WTC11 (cell line): Measurements from ENCODE around the gene HES2. TPM values are rescaled to one million over a fixed set of nuclear protein-coding genes. Genes with fewer than 3 reads are reported as not detected.
A peak's percentile ranks its signal among the peaks of the same experiment; 100 is the strongest.

Experiments
- ATAC-seq: fragments of 200-7000 bp; cut with Tn5 transposase; 2 replicates; pipeline ENCODE4 v1.10.0; 2021; ENCODE audit warnings: mild to moderate bottlenecking, moderate library complexity
- CTCF ChIA-PET: fragments of 300-600 bp; sonication (Branson Sonifier 250); formaldehyde crosslinking; loops from one replicate; lab custom pipeline; 2021; ENCODE audit warnings: antibody characterized with exemption; lab: Charles Lee
- POLR2A ChIA-PET: fragments of 350-600 bp; sonication (Branson Sonifier 250); formaldehyde crosslinking; loops from one replicate; lab custom pipeline; 2021; ENCODE audit warnings: antibody characterized with exemption; lab: Charles Lee
- DNase-seq: peaks from one replicate; pipeline ENCODE4 v3.0.0; 2021; ENCODE audit warnings: low spot score
- H3K27ac Mint-ChIP-seq: 2 replicates; pipeline ENCODE4 v1.8.0; 2021; ENCODE audit warnings: mixed read lengths
- H3K27me3 Mint-ChIP-seq: 2 replicates; pipeline ENCODE4 v1.8.0; 2021; ENCODE audit warnings: low read depth, mild to moderate bottlenecking, moderate library complexity, mixed read lengths
- H3K36me3 Mint-ChIP-seq: 2 replicates; pipeline ENCODE4 v1.8.0; 2021; ENCODE audit warnings: mixed read lengths
- H3K4me1 Mint-ChIP-seq: 2 replicates; pipeline ENCODE4 v1.8.0; 2022; ENCODE audit warnings: mixed read lengths
- H3K4me3 Mint-ChIP-seq: 2 replicates; pipeline ENCODE4 v1.8.0; 2021; ENCODE audit warnings: mild to moderate bottlenecking, moderate library complexity, mixed read lengths
- H3K9me3 Mint-ChIP-seq: 2 replicates; pipeline ENCODE4 v1.8.0; 2021; ENCODE audit warnings: mixed read lengths
- ATF3 ChIP-seq: sonication (generic); formaldehyde crosslinking; conservative IDR thresholded peaks from 2 replicates; pipeline ENCODE4 v1.8.1; 2022; ENCODE audit warnings: mild to moderate bottlenecking, missing genetic modification reagents
- CBFB ChIP-seq: sonication (generic); formaldehyde crosslinking; IDR thresholded peaks from 2 replicates; pipeline ENCODE4 v1.8.1; 2022; ENCODE audit warnings: mild to moderate bottlenecking, low read depth, missing genetic modification reagents
- CREM ChIP-seq: sonication (generic); formaldehyde crosslinking; IDR thresholded peaks from 2 replicates; pipeline ENCODE4 v1.8.1; 2022; ENCODE audit warnings: mild to moderate bottlenecking, missing genetic modification reagents, moderate library complexity
- E2F5 ChIP-seq: sonication (generic); formaldehyde crosslinking; IDR thresholded peaks from 2 replicates; pipeline ENCODE4 v1.8.1; 2022; ENCODE audit warnings: mild to moderate bottlenecking, moderate library complexity, missing genetic modification reagents
- ELF4 ChIP-seq: sonication (generic); formaldehyde crosslinking; IDR thresholded peaks from 2 replicates; pipeline ENCODE4 v1.8.1; 2022; ENCODE audit warnings: low read depth, mild to moderate bottlenecking, moderate library complexity, missing genetic modification reagents
- FOXJ3 ChIP-seq: sonication (generic); formaldehyde crosslinking; IDR thresholded peaks from 2 replicates; pipeline ENCODE4 v1.9.0; 2021; ENCODE audit warnings: missing genetic modification reagents, mild to moderate bottlenecking, borderline replicate concordance
- FOXP1 ChIP-seq: sonication (generic); formaldehyde crosslinking; IDR thresholded peaks from 2 replicates; pipeline ENCODE4 v1.8.0; 2022; ENCODE audit warnings: missing genetic modification reagents, mild to moderate bottlenecking, moderate library complexity, borderline replicate concordance
- GABPB1 ChIP-seq: sonication (generic); formaldehyde crosslinking; IDR thresholded peaks from 2 replicates; pipeline ENCODE4 v1.8.1; 2023; ENCODE audit warnings: mild to moderate bottlenecking, missing genetic modification reagents
- GRHL2 ChIP-seq: fragments of 250-450 bp; sonication (Bioruptor Pico); IDR thresholded peaks from 2 replicates; pipeline ENCODE4 v1.8.0; 2022; ENCODE audit warnings: mild to moderate bottlenecking, moderate library complexity; ENCODE audit not compliant: insufficient replicate concordance, severe bottlenecking
- HMGXB4 ChIP-seq: sonication (generic); formaldehyde crosslinking; IDR thresholded peaks from 2 replicates; pipeline ENCODE4 v1.8.1; 2023; ENCODE audit warnings: mild to moderate bottlenecking, moderate library complexity, missing genetic modification reagents
- MLX ChIP-seq: sonication (generic); formaldehyde crosslinking; IDR thresholded peaks from 2 replicates; pipeline ENCODE4 v1.8.1; 2023; ENCODE audit warnings: mild to moderate bottlenecking, missing genetic modification reagents, moderate library complexity
- STAT6 ChIP-seq: sonication (generic); formaldehyde crosslinking; conservative IDR thresholded peaks from 2 replicates; pipeline ENCODE4 v1.8.1; 2023; ENCODE audit warnings: mild to moderate bottlenecking, low read depth, missing genetic modification reagents, moderate library complexity
- TEAD4 ChIP-seq: sonication (generic); formaldehyde crosslinking; IDR thresholded peaks from 2 replicates; pipeline ENCODE4 v1.8.0; 2022; ENCODE audit warnings: mild to moderate bottlenecking, missing genetic modification reagents
- TP53 ChIP-seq: sonication (generic); formaldehyde crosslinking; IDR thresholded peaks from 2 replicates; pipeline ENCODE4 v1.8.1; 2023; ENCODE audit warnings: mild to moderate bottlenecking, missing genetic modification reagents
- ZBTB21 ChIP-seq: sonication (generic); formaldehyde crosslinking; IDR thresholded peaks from 2 replicates; pipeline ENCODE4 v1.8.1; 2023; ENCODE audit warnings: mild to moderate bottlenecking, missing genetic modification reagents, borderline replicate concordance
- ZBTB43 ChIP-seq: sonication (generic); formaldehyde crosslinking; IDR thresholded peaks from 2 replicates; pipeline ENCODE4 v1.8.1; 2023; ENCODE audit warnings: mild to moderate bottlenecking, missing genetic modification reagents
- ZNF121 ChIP-seq: sonication (generic); formaldehyde crosslinking; IDR thresholded peaks from 2 replicates; pipeline ENCODE4 v1.8.0; 2023; ENCODE audit warnings: missing genetic modification reagents
- ZNF219 ChIP-seq: sonication (generic); formaldehyde crosslinking; IDR thresholded peaks from 2 replicates; pipeline ENCODE4 v1.8.0; 2023; ENCODE audit warnings: missing genetic modification reagents, mild to moderate bottlenecking, borderline replicate concordance
- ZNF281 ChIP-seq: sonication (generic); formaldehyde crosslinking; IDR thresholded peaks from 2 replicates; pipeline ENCODE4 v1.8.0; 2023; ENCODE audit warnings: mild to moderate bottlenecking, missing genetic modification reagents
- ZNF423 ChIP-seq: fragments of 250-450 bp; sonication (Bioruptor Pico); IDR thresholded peaks from 2 replicates; pipeline ENCODE4 v2.1.2; 2022; ENCODE audit warnings: mild to moderate bottlenecking, moderate library complexity
- ZNF671 ChIP-seq: fragments of 250-450 bp; sonication (Bioruptor Pico); IDR thresholded peaks from 2 replicates; pipeline ENCODE4 v1.8.0; 2021; ENCODE audit warnings: mild to moderate bottlenecking
- total RNA-seq: library from RNA; stranded (reverse); gene quantifications from 3 replicates; pipeline ENCODE4 v1.2.3, GENCODE V29; 2021

The HES2 gene
- total RNA-seq, 1 experiment from 2014 or later = 2.7 TPM

- TF ChIP-seq ZNF281 (CRISPR knock-in tag) = no peak
- no peak for TF ChIP-seq FOXP1 (CRISPR knock-in tag)
These were observed 24.7 kb upstream of the HES2 start (continued) for GRCh38 chr1:6444377-6444776.

GRCh38 chr1:6443339-6444115, 23.8 kb upstream of the HES2 start:
- Mint-ChIP-seq H3K4me3 (no peak overlapping the region), H3K9me3 (no peaks in the 10 kb centered on the region), H3K27ac (no peak overlapping the region), H3K36me3 (no peaks in the 10 kb centered on the region)
- ChIA-PET POLR2A (interaction anchor here (0.5 kb wide), 1 partner anchor 117 kb away, joined by 6 read pairs; no protein-coding TSS in a partner anchor), CTCF (interaction anchor here (0.5 to 1.4 kb wide), 6 partner anchors 20 to 197 kb away, joined by 3 to 5 read pairs (median 4); no protein-coding TSS in a partner anchor)
- DNase-seq = no peak
- TF ChIP-seq FOXJ3 = no peak
- no peak for TF ChIP-seq ZNF219
- no peak for TF ChIP-seq CREM (CRISPR knock-in tag)
- TF ChIP-seq TP53 (CRISPR knock-in tag) = no peak
- TF ChIP-seq ELF4 (CRISPR knock-in tag) = no peak
- TF ChIP-seq HMGXB4 (CRISPR knock-in tag) = no peak
- TF ChIP-seq ZNF671 (CRISPR knock-in tag) = no peak
- TF ChIP-seq ZBTB43 (CRISPR knock-in tag) = no peak
- no peak for TF ChIP-seq CBFB (CRISPR knock-in tag)
- no peak for TF ChIP-seq MLX (CRISPR knock-in tag)
- TF ChIP-seq TEAD4 (CRISPR knock-in tag) = no peak
- TF ChIP-seq, all 79 proteins: peak for 0
- no peak for ATAC-seq
- Mint-ChIP-seq H3K27me3 (peaks cover 29% of the 10 kb centered on the region), H3K4me1 (peaks cover 31% of the 10 kb centered on the region)

GRCh38 chr1:6441586-6441985, 21.9 kb upstream of the HES2 start:
- Mint-ChIP-seq H3K9me3 (no peaks in the 10 kb centered on the region), H3K36me3 (no peaks in the 10 kb centered on the region), H3K27me3 (peaks cover 33% of the 10 kb centered on the region), H3K4me1 (peaks cover 39% of the 10 kb centered on the region), H3K4me3 (peak overlapping the region; percentile 66), H3K27ac (no peak overlapping the region)
- DNase-seq = no peak
- ATAC-seq = no peak
- ChIA-PET POLR2A (no interaction called here), CTCF (interaction anchor here (0.6 to 6.3 kb wide), 16 partner anchors 11 to 203 kb away, joined by 3 to 281 read pairs (median 20); partner anchors contain the start of genes ACOT7, ESPN, HES2 and KLHL21)
- TF ChIP-seq ZBTB21 = no peak
- TF ChIP-seq GRHL2 (CRISPR knock-in tag) = no peak
- TF ChIP-seq ATF3 (CRISPR knock-in tag) = no peak
- TF ChIP-seq GABPB1 (CRISPR knock-in tag) = no peak
- no peak for TF ChIP-seq STAT6 (CRISPR knock-in tag)
- TF ChIP-seq ZNF423 = no peak
- no peak for TF ChIP-seq ZNF121
- no peak for TF ChIP-seq E2F5 (CRISPR knock-in tag)
